NK-92 (cell line): ENCODE measurements around the gene ADCY4.
"Not testable (repeated sequence)": the region's sequence is repeated elsewhere in the genome, so short reads cannot be mapped to it uniquely, and the experiment has no call there.

Source experiments
- DNase-seq: peaks from one replicate; lab custom pipeline; 2025; ENCODE audit not compliant: unreplicated experiment; lab: John Stamatoyannopoulos, UW

ADCY4 gene

GRCh38 chr14:24366721-24367513 is 32.0 kb upstream of the ADCY4 start:
- no peak for DNase-seq

- DNase-seq: no peak
These were observed 31.5 kb upstream of the ADCY4 start for GRCh38 chr14:24366413-24366720.

GRCh38 chr14:24365600-24366412 is 30.9 kb upstream of the ADCY4 start:
- DNase-seq: no peak

- DNase-seq: no peak
These were observed 30.0 kb upstream of the ADCY4 start for GRCh38 chr14:24364841-24365240.

- no peak for DNase-seq
These were observed 28.5 kb upstream of the ADCY4 start for GRCh38 chr14:24363401-24363800.

GRCh38 chr14:24362241-24362960 is 27.5 kb upstream of the ADCY4 start:
- no peak for DNase-seq

- DNase-seq: no peak
These were observed 26.5 kb upstream of the ADCY4 start for GRCh38 chr14:24361326-24361725.

GRCh38 chr14:24360281-24360680 is 25.4 kb upstream of the ADCY4 start:
- DNase-seq: no peak

GRCh38 chr14:24356208-24356607 is 21.3 kb upstream of the ADCY4 start:
- no peak for DNase-seq

GRCh38 chr14:24355009-24355408 is 20.1 kb upstream of the ADCY4 start:
- DNase-seq: no peak

GRCh38 chr14:24354482-24354825 is 19.6 kb upstream of the ADCY4 start:
- DNase-seq: not testable (repeated sequence)

- no peak for DNase-seq
These were observed 18.9 kb upstream of the ADCY4 start for GRCh38 chr14:24353559-24354481.

- no peak for DNase-seq
These were observed 16.6 kb upstream of the ADCY4 start for GRCh38 chr14:24351517-24351916.

GRCh38 chr14:24349742-24350141 is 14.9 kb upstream of the ADCY4 start:
- no peak for DNase-seq

GRCh38 chr14:24348186-24348585 is 13.3 kb upstream of the ADCY4 start:
- no peak for DNase-seq

- no peak for DNase-seq
These were observed 12.3 kb upstream of the ADCY4 start for GRCh38 chr14:24347134-24347533.

- no peak for DNase-seq
These were observed 9.2 kb upstream of the ADCY4 start for GRCh38 chr14:24343795-24344660.

- DNase-seq: no peak
These were observed 8.0 kb upstream of the ADCY4 start for GRCh38 chr14:24342889-24343288.

GRCh38 chr14:24340606-24341005 is 5.7 kb upstream of the ADCY4 start:
- DNase-seq: no peak
